Renal pelvis (tissue), 4 donors: ENCODE data around the gene GPS2. TPM values are rescaled to one million over a fixed set of nuclear protein-coding genes. Genes with fewer than 3 reads are reported as not detected.

ENCODE experiments used
- DNase-seq: peaks from one replicate; pipeline ENCODE4 v3.0.0-alpha.2; 2013
- polyA plus RNA-seq, 3 donors: library from polyadenylated mRNA; unstranded; fragments of 120-200 nt; gene quantifications; one replicate each; pipeline ENCODE4 v1.2.1, GENCODE V29; 2013; ENCODE audit not compliant: insufficient read length in 3 of 3

Gene GPS2
- polyA plus RNA-seq, 3 donors: 96.6 to 102 (median 97.8) TPM

DNA sequence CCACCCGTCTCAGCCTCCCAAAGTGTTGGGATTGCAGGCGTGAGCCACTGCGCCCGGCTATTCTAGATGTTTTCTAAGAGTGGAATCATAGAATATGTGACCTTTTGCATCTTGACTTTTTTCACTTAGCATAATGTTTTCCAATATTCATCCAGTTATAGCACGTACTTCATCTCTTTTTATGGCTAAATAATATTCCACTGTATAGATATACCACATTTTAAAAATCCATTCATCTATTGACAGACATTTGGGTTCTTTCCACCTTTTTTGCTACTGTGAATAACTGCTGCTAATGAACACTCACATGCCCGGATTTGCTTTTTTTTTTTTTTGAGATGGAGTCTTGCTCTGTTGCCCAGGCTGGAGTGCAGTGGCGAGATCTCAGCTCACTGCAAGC lies 11.0 kb downstream of the GPS2 start:
- DNase-seq: no peak

GRCh38 chr17:7296189-7296861 lies 18.8 kb downstream of the GPS2 start:
- peak; percentile 78 for DNase-seq

DNA sequence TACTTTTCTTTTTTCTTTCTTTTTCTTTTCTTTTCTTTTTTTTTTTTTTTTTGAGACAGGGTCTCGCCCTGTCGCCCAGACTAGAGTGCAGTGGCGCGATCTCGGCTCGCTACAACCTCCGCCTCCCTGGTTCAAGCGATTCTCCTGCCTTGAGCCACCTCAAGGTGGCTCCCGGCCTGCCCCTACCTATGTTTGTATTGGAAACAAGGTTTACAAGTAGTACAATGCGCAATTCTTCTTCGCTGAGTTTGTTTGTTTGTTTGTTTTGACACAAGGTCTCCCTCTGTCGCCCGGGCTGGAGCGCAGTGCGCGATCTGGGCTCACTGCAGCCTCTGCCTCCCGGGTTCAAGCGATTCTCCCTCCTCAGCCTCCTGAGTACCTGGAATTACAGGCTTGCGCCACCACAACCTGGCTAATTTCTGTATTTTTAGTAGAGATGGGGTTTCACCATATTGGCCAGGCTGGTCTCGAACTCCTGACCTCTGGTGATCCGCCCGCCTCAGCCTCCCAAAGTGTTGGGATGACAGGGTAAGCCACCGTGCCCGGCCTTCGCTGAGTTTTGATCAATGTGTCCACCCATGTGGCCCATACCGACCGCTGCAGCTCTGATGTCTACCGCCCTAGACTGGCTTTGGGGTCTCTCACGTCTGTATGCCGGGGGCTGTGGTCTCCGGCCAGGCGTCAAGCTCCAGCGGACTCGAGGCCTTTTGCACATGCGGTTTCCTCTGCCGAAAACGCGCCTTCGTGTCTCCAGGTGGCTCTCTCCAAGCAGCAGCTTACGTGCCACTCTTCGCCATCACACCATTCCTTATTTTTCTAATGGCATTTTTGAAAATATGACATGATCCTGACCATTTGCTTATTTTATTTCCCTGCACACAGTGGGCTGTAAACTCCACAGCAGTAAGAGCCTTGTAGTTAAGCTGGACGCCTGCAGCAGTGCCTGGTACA lies 19.7 kb downstream of the GPS2 start:
- no peak for DNase-seq

- no peak for DNase-seq
These were observed 20.5 kb downstream of the GPS2 start, which contains the start of gene YBX2 for GRCh38 chr17:7294614-7295153. TSS of gene YBX2 (minus strand) at chr17:7294639. CDS start at chr17:7294500, 139 bp downstream.

- no peak for DNase-seq
These were observed 21.1 kb downstream of the GPS2 start for GRCh38 chr17:7293816-7294613.

DNA sequence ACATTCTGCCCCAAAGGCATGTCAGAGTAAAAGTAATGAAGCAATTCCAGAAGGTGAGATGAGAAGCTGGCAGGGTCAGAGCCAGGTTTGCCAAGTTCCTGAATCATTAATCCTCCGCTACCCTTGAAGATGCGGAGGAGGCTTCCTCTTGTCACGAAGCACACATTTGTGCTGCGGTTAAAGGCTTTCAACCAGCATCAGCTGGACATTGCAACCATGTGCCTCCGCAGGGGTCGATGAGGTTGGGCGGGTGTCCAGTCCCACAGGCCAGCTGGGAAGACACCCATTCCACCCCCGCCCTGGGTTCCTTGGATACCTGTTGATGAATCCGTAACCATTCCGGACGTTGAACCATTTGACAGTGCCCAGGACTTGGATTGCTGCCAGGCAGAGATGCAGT lies 22.0 kb downstream of the GPS2 start:
- no peak for DNase-seq

- no peak for DNase-seq
These were observed 22.4 kb downstream of the GPS2 start for GRCh38 chr17:7292729-7293128.

DNA sequence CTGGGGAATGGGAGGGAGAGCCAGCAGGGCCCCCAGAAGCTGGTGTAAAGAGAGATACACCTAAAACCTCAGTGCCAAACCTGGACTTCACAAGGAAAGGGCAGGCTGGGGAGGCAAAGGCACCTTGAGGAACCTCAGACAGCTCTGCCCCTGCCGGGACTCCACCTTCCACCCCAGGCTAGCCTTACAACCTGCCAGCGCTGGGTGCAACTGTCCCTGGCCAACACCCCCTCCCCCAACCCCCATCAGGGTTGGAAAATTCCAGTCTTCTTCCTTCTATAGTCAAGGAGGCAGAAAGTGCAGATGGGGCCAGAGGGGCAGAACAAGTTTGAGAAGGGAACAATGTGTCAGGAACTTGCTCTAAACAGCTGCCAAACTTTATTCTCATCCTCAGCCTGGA lies 23.0 kb downstream of the GPS2 start:
- DNase-seq: no peak

DNA sequence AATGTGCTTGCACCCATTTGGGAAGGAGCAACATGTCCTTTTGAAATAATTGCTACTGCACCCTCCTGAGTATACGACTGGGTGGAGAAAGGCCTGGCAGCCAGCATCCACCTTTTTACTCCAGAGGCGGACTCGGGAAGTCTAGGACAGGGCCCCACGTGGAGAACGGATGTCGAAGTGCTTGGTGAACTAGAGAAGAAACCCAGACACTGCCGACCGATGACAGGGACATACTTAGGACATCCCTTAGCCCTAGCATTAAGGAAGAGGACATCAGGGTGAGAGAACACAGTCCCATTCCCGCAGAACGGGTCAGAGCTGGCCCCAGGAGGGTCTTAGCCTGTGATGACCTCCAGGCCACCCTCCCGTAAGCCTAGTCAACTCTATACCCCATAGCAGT lies 24.5 kb downstream of the GPS2 start:
- DNase-seq: no peak

GRCh38 chr17:7290166-7290565 lies 25.0 kb downstream of the GPS2 start:
- DNase-seq: no peak

GRCh38 chr17:7289256-7290032 lies 25.7 kb downstream of the GPS2 start:
- no peak for DNase-seq

DNA sequence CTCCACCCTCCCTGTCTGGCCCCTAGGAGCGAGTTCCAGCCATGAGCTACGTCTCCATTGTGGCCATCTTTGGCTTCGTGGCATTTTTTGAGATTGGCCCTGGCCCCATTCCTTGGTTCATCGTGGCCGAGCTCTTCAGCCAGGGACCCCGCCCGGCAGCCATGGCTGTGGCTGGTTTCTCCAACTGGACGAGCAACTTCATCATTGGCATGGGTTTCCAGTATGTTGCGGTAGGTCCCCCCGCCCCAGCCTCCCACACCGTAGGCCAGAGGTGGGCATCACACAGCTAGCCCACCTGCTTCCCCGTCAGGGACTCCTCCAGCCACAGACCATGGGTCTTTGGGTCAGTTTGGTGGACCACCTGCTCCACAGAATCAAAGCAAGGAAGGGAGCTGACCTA lies 29.5 kb downstream of the GPS2 start:
- no peak for DNase-seq

DNA sequence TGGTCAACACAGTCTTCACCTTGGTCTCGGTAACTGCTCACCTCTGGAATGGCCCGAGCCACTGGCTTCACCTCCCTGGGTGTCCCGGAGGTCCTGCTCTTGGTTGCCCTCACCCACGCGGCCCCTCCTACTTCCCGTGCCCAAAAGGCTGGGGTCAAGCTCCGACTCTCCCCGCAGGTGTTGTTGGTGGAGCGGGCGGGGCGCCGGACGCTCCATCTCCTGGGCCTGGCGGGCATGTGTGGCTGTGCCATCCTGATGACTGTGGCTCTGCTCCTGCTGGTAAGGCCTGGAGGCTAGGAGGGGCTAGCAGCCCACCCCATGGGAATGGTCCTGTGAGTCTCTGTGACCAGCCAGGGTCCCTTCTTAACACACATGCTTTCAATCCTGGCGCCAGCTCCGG lies 30.2 kb downstream of the GPS2 start:
- no peak for DNase-seq

DNA sequence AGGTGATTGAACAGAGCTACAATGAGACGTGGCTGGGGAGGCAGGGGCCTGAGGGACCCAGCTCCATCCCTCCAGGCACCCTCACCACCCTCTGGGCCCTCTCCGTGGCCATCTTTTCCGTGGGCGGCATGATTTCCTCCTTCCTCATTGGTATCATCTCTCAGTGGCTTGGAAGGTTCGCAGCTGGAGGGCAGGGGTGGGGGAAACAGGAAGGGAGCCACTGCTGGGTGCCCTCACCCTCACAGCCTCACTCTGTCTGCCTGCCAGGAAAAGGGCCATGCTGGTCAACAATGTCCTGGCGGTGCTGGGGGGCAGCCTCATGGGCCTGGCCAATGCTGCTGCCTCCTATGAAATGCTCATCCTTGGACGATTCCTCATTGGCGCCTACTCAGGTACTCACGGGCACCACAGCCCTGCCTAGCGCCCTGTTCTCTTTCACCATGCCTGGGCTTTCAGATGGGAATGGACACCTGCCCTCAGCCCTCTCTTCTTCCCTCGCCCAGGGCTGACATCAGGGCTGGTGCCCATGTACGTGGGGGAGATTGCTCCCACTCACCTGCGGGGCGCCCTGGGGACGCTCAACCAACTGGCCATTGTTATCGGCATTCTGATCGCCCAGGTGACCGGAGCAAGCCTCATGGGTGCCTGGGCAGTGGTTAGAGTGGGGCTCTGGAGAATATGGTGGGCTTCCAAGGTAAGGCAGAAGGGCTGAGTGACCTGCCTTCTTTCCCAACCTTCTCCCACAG lies 31.5 kb downstream of the GPS2 start:
- no peak for DNase-seq

GRCh38 chr17:7282752-7283321 lies 32.3 kb downstream of the GPS2 start:
- DNase-seq: no peak

- no peak for DNase-seq
These were observed 33.0 kb downstream of the GPS2 start for GRCh38 chr17:7281953-7282751.

DNA sequence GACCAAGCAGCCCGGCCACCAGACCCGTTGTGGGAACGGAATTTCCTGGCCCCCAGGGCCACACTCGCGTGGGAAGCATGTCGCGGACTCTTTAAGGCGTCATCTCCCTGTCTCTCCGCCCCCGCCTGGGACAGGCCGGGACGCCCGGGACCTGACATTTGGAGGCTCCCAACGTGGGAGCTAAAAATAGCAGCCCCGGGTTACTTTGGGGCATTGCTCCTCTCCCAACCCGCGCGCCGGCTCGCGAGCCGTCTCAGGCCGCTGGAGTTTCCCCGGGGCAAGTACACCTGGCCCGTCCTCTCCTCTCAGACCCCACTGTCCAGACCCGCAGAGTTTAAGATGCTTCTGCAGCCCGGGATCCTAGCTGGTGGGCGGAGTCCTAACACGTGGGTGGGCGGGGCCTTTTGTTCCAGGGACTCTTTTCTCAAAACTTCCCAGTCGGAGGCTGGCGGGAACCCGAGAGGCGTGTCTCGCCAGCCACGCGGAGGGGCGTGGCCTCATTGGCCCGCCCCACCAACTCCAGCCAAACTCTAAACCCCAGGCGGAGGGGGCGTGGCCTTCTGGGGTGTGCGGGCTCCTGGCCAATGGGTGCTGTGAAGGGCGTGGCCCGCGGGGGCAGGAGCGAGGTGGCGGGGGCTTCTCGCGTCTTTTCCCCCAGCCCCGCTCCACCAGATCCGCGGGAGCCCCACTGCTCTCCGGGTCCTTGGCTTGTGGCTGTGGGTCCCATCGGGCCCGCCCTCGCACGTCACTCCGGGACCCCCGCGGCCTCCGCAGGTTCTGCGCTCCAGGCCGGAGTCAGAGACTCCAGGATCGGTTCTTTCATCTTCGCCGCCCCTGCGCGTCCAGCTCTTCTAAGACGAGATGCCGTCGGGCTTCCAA lies 33.8 kb downstream of the GPS2 start, which contains the start of gene SLC2A4:
Gene SLC2A4 (plus strand): TSS at position 645 of the 879 bp plus-strand sequence. CDS start 217 bp downstream, at position 862.
- peak; percentile 95 for DNase-seq

- DNase-seq: peak; percentile 82
These were observed 34.6 kb downstream of the GPS2 start for GRCh38 chr17:7280519-7281073.
